ENCODE results near the gene LRRTM4. TPM values are rescaled to one million over a fixed set of nuclear protein-coding genes. Genes with fewer than 3 reads are reported as not detected.

LRRTM4 gene
- total RNA-seq, 2 experiments from 2014 or later = not detected

DNA sequence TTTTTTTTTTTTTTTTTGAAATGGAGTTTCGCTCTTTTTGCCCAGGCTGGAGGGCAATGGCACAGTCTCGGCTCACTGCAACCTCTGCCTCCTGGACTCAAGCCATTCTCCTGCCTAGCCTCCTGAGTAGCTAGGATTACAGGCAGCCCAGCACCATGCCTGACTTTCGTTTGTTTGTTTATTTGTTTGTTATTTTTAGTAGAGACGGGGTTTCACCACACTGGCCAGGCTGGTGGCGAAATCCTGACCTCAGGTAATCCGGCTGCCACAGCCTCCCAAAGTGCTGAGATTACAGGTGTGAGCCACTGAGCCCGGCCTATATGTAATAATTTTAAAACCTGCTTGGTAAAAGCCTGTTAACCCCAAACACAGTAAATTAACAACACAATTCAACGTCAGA, 435.7 kb downstream of the LRRTM4 start:
- no TSS peak for BruUV-seq (replicated peaks)
- Histone ChIP-seq H4K20me1 (ENCODE audit: insufficient read depth, low read length) (no peaks in the 10 kb centered on the region), H3K27ac (ENCODE audit: low read depth, low read length, poor library complexity, severe bottlenecking) (no peak overlapping the region), H3K9me2 (ENCODE audit: insufficient read depth, low read length) (no peaks in the 10 kb centered on the region), H3K4me3 (ENCODE audit: low read depth, low read length, poor library complexity, severe bottlenecking) (no peak overlapping the region), H3K4me1 (ENCODE audit: insufficient read depth, low read length, poor library complexity, severe bottlenecking) (no peaks in the 10 kb centered on the region), H3K36me3 (ENCODE audit: insufficient read depth, low read length) (no peaks in the 10 kb centered on the region), H3K79me2 (ENCODE audit: insufficient read depth, low read depth, low read length) (no peaks in the 10 kb centered on the region), H3K9me3 (ENCODE audit: low read length) (no peaks in the 10 kb centered on the region), H3K4me2 (ENCODE audit: low read length) (no peak overlapping the region), H2AFZ (ENCODE audit: low read length) (no peak overlapping the region)
- no peak for TF ChIP-seq EZH2phosphoT487 (IDR thresholded peaks at IDR 0.05; ENCODE audit: borderline replicate concordance, low read depth, low read length)
- TF ChIP-seq, protein P1, sequence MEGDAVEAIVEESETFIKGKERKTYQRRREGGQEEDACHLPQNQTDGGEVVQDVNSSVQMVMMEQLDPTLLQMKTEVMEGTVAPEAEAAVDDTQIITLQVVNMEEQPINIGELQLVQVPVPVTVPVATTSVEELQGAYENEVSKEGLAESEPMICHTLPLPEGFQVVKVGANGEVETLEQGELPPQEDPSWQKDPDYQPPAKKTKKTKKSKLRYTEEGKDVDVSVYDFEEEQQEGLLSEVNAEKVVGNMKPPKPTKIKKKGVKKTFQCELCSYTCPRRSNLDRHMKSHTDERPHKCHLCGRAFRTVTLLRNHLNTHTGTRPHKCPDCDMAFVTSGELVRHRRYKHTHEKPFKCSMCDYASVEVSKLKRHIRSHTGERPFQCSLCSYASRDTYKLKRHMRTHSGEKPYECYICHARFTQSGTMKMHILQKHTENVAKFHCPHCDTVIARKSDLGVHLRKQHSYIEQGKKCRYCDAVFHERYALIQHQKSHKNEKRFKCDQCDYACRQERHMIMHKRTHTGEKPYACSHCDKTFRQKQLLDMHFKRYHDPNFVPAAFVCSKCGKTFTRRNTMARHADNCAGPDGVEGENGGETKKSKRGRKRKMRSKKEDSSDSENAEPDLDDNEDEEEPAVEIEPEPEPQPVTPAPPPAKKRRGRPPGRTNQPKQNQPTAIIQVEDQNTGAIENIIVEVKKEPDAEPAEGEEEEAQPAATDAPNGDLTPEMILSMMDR (conservative IDR thresholded peaks at IDR 0.05; ENCODE audit: low read length) = no peak
- intact Hi-C loops (cut with micrococcal nuclease; ENCODE audit: unreplicated experiment) = no loop called here
- ChIA-PET CTCF (ENCODE audit: unreplicated experiment) (no interaction called here), POLR2A (interaction anchor here (0.7 kb wide), 1 partner anchor 688 kb away, joined by 4 read pairs; no protein-coding TSS in a partner anchor)
- no peak for DNase-seq (ENCODE audit: low spot score)

DNA sequence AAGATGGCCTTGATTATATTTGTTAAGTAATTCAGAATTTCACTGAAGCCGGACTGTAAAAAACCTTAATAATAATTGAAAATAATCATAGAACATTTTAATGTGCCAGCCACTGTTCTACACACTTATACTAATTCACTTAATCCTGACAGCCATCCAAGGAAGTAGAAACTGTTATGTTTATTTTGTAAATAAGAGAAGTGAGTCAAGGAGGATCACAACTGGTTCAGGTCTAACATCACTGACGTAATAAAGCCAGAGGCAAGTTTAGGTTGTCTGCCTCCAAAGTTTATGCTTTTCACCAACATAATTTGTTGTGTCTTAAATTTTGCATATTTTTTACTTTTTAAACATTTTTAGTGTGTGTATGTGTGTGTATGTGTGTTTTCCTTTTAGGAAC, 436.1 kb downstream of the LRRTM4 start:
- Histone ChIP-seq H4K20me1 (ENCODE audit: insufficient read depth, low read length) (no peaks in the 10 kb centered on the region), H3K4me3 (ENCODE audit: low read depth, low read length, poor library complexity, severe bottlenecking) (no peak overlapping the region), H3K27ac (ENCODE audit: low read depth, low read length, poor library complexity, severe bottlenecking) (no peak overlapping the region), H3K9me3 (ENCODE audit: low read length) (no peaks in the 10 kb centered on the region), H3K4me1 (ENCODE audit: insufficient read depth, low read length, poor library complexity, severe bottlenecking) (no peaks in the 10 kb centered on the region), H3K79me2 (ENCODE audit: insufficient read depth, low read depth, low read length) (no peaks in the 10 kb centered on the region), H3K36me3 (ENCODE audit: insufficient read depth, low read length) (no peaks in the 10 kb centered on the region), H3K9me2 (ENCODE audit: insufficient read depth, low read length) (no peaks in the 10 kb centered on the region), H2AFZ (ENCODE audit: low read length) (no peak overlapping the region), H3K4me2 (ENCODE audit: low read length) (no peak overlapping the region)
- CTCF ChIA-PET (ENCODE audit: unreplicated experiment) = no interaction called here
- POLR2A ChIA-PET = interaction anchor here (0.7 kb wide), 1 partner anchor 688 kb away, joined by 4 read pairs; no protein-coding TSS in a partner anchor
- DNase-seq (ENCODE audit: low spot score) = no peak
- intact Hi-C loops (cut with micrococcal nuclease; ENCODE audit: unreplicated experiment) = no loop called here
- TF ChIP-seq EZH2phosphoT487 (IDR thresholded peaks at IDR 0.05; ENCODE audit: borderline replicate concordance, low read depth, low read length) = no peak
- TF ChIP-seq, protein P1 (conservative IDR thresholded peaks at IDR 0.05; ENCODE audit: low read length) = no peak
- no TSS peak for BruUV-seq (replicated peaks)

DNA sequence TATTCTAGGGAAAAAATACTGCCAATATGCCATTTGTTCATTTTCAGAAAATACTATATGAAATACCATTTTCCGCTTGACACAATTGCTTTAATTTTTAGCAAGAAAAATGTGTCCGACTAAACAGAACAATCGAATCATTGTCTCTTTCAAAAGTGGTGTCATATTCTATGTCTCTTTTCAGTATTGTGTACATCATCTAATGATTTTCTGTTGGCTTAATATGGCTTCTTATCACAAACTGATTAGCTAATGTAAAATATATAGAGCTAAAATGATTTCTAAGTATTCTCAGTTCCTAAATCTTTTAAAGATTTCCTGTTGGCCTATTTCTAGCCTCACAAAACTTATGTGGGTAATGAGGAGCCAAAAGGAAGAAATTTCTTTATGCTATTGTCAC, 436.6 kb downstream of the LRRTM4 start:
- ChIA-PET CTCF (ENCODE audit: unreplicated experiment) (no interaction called here), POLR2A (no interaction called here)
- BruUV-seq (replicated peaks) = no TSS peak
- no peaks in the 10 kb centered on the region for H3K4me1 ChIP-seq (ENCODE audit: insufficient read depth, low read length, poor library complexity, severe bottlenecking)
- intact Hi-C loops (cut with micrococcal nuclease; ENCODE audit: unreplicated experiment) = no loop called here
- no peaks in the 10 kb centered on the region for H4K20me1 ChIP-seq (ENCODE audit: insufficient read depth, low read length)
- TF ChIP-seq EZH2phosphoT487 (IDR thresholded peaks at IDR 0.05; ENCODE audit: borderline replicate concordance, low read depth, low read length) = no peak
- TF ChIP-seq, protein P1 (conservative IDR thresholded peaks at IDR 0.05; ENCODE audit: low read length) = no peak
- no peaks in the 10 kb centered on the region for H3K9me3 ChIP-seq (ENCODE audit: low read length)
- no peak overlapping the region for H2AFZ ChIP-seq (ENCODE audit: low read length)
- no peaks in the 10 kb centered on the region for H3K79me2 ChIP-seq (ENCODE audit: insufficient read depth, low read depth, low read length)
- no peak overlapping the region for H3K27ac ChIP-seq (ENCODE audit: low read depth, low read length, poor library complexity, severe bottlenecking)
- no peak overlapping the region for H3K4me2 ChIP-seq (ENCODE audit: low read length)
- no peak for DNase-seq (ENCODE audit: low spot score)
- no peaks in the 10 kb centered on the region for H3K36me3 ChIP-seq (ENCODE audit: insufficient read depth, low read length)
- H3K9me2 ChIP-seq (ENCODE audit: insufficient read depth, low read length) = no peaks in the 10 kb centered on the region
- H3K4me3 ChIP-seq (ENCODE audit: low read depth, low read length, poor library complexity, severe bottlenecking) = no peak overlapping the region
